Nephron progenitor cell (in vitro differentiated cells): Measurements from ENCODE around the gene SRRM5.

Experiments used
- DNase-seq: peaks from one replicate; pipeline ENCODE4 v3.0.0; 2021
- H3K27ac Mint-ChIP-seq: 2 replicates; pipeline ENCODE4 v1.8.0; 2021; ENCODE audit warnings: mild to moderate bottlenecking, moderate library complexity, mixed read lengths
- H3K27me3 Mint-ChIP-seq: 2 replicates; pipeline ENCODE4 v1.8.0; 2021; ENCODE audit warnings: mild to moderate bottlenecking, low read depth, mixed read lengths; ENCODE audit not compliant: poor library complexity
- H3K36me3 Mint-ChIP-seq: 2 replicates; pipeline ENCODE4 v1.8.0; 2021; ENCODE audit warnings: low read depth, mixed read lengths
- H3K4me1 Mint-ChIP-seq: 2 replicates; pipeline ENCODE4 v1.8.0; 2021; ENCODE audit warnings: mixed read lengths
- H3K4me3 Mint-ChIP-seq: 2 replicates; pipeline ENCODE4 v1.8.0; 2021; ENCODE audit warnings: mild to moderate bottlenecking, moderate library complexity, mixed read lengths
- H3K9me3 Mint-ChIP-seq: 2 replicates; pipeline ENCODE4 v1.8.0; 2021; ENCODE audit warnings: mild to moderate bottlenecking, moderate library complexity, mixed read lengths
- CTCF ChIP-seq: fragments of 200-600 bp; sonication (generic); IDR thresholded peaks from 2 replicates; pipeline ENCODE4 v1.5.0; 2021; ENCODE audit warnings: antibody characterized with exemption

The SRRM5 gene

GRCh38 chr19:43589277-43589676, 22.6 kb upstream of the SRRM5 start:
- H3K4me3 Mint-ChIP-seq: no peak overlapping the region
- H3K4me1 Mint-ChIP-seq: peaks cover 10% of the 10 kb centered on the region

DNA sequence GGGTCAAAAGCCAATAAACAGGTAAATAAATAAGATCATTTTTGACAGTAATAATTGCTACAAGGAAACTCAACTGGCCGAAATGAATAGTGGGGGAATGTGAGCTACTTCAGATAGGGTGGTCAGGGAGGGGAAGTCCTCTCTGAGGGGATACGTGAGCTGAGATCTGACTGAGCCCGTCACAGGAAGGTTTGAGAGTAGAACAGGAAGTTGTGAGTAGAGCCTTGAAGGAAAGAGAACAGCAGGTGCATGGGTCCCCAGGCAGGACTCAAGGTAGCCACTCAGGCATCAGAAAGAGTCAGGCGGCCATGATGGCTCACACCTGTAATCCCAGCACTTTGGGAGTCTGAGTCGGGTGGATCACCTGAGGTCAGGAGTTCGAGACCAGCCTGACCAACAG, 22.2 kb upstream of the SRRM5 start:
- Mint-ChIP-seq H3K4me3 (no peak overlapping the region), H3K36me3 (peaks cover 58% of the 10 kb centered on the region), H3K27ac (peak overlapping the region; percentile 12), H3K4me1 (peaks cover 10% of the 10 kb centered on the region), H3K27me3 (peaks cover 3% of the 10 kb centered on the region), H3K9me3 (no peaks in the 10 kb centered on the region)
- no peak for TF ChIP-seq CTCF
- no peak for DNase-seq

More at GRCh38 chr19:43589277-43589676, 22.6 kb upstream of the SRRM5 start:
- peaks cover 62% of the 10 kb centered on the region for H3K36me3 Mint-ChIP-seq
- H3K9me3 Mint-ChIP-seq: no peaks in the 10 kb centered on the region
- H3K27me3 Mint-ChIP-seq: peaks cover 3% of the 10 kb centered on the region
- TF ChIP-seq CTCF: no peak
- DNase-seq: no peak
- H3K27ac Mint-ChIP-seq: peak overlapping the region; percentile 79

- peaks cover 20% of the 10 kb centered on the region for H3K4me1 Mint-ChIP-seq
- H3K36me3 Mint-ChIP-seq: peaks cover 36% of the 10 kb centered on the region
- no peak overlapping the region for H3K4me3 Mint-ChIP-seq
- H3K27me3 Mint-ChIP-seq: no peaks in the 10 kb centered on the region
- H3K27ac Mint-ChIP-seq: no peak overlapping the region
- no peak for TF ChIP-seq CTCF
- no peaks in the 10 kb centered on the region for H3K9me3 Mint-ChIP-seq
- no peak for DNase-seq
Measured at GRCh38 chr19:43591904-43592772, 19.8 kb upstream of the SRRM5 start.

DNA sequence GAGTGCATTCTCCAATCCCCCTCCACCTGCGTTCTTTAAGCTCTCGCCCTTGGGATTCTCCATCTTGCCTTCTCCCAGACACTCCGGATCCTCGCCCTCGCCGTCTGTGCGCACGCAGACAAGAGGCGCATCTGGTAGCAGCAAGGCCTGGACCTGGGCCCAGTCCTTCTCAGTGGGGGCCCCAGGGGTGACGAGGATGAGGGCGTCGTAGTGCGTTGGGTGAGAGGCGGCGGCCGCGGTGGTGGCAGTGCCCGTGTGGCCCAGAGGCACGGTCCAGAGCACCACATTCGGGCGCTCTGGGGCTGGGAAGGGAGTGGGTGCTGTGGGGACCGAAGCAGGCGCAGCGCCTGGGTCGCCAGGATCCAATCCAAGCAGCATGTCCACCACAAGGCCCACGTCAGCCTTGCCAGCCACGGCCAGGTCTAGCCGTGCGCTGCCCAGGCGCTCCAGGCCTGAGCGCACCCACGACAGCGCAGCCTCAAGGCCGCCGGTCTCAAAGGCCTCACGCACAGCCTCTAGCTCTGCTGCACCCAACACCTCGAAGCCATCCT, 19.0 kb upstream of the SRRM5 start:
- Mint-ChIP-seq H3K27me3 (no peaks in the 10 kb centered on the region), H3K27ac (no peak overlapping the region), H3K36me3 (peaks cover 36% of the 10 kb centered on the region), H3K9me3 (no peaks in the 10 kb centered on the region), H3K4me3 (no peak overlapping the region), H3K4me1 (peaks cover 27% of the 10 kb centered on the region)
- DNase-seq: no peak
- TF ChIP-seq CTCF: no peak

DNA sequence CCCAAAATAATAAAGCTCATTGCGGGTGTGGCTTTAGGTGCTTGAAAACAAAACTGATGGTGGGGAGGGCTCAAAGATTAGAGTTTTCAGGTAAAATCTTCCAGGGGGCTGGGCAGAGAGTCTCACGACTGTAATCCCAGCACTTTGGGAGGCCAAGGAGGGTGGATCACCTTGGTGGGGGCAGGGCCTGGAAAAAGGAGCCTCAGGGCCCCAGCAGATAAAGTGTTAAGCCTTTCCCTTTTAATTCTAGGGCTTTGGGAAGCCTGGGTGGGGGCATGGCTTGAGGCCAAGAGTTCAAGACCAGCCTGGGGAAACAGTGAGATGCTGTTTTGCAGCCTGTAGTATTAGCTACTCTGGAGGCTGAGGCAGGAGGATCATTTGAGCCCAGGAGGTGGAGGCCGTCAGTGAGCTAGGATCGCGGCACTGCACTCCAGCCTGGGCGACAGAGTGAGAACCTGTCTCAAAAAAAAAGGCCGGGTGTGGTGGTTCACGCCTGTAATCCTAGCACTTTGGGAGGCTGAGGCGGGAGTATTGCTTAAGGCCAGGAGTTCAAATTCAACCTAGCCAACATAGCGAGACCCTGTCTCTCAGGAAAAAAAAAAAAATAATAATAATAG, 17.7 kb upstream of the SRRM5 start:
- no peak overlapping the region for H3K27ac Mint-ChIP-seq
- H3K27me3 Mint-ChIP-seq: no peaks in the 10 kb centered on the region
- H3K36me3 Mint-ChIP-seq: peaks cover 30% of the 10 kb centered on the region
- H3K4me1 Mint-ChIP-seq: peaks cover 35% of the 10 kb centered on the region
- DNase-seq: no peak
- H3K4me3 Mint-ChIP-seq: peak overlapping the region; percentile 95
- H3K9me3 Mint-ChIP-seq: no peaks in the 10 kb centered on the region
- no peak for TF ChIP-seq CTCF
